ENCODE data around the gene SIGLEC11.

GRCh38 chr19:50001775-50002174 lies 40.8 kb upstream of the SIGLEC11 start:
- TF ChIP-seq CTCF (IDR thresholded peaks at IDR 0.05; ENCODE audit: borderline replicate concordance, extremely low read depth, low read length, poor library complexity, severe bottlenecking): no peak
- no peak for TF ChIP-seq EZH2 (IDR thresholded peaks at IDR 0.05; ENCODE audit: borderline replicate concordance, low read depth, low read length, severe bottlenecking)

All from DND-41 (cell line).